MCF 10A (cell line): ENCODE results near the gene APRT. TPM values are rescaled to one million over a fixed set of nuclear protein-coding genes. Genes with fewer than 3 reads are reported as not detected.

Experiments used
- BruUV-seq: library from RNA; stranded (reverse); fragments of 400-500 nt; replicated peaks from 2 replicates; lab custom pipeline; 2021; lab: Mats Ljungman, UMichigan
- CTCF ChIA-PET: fragments of 300-600 bp; sonication (Branson Sonifier 250); formaldehyde crosslinking; extraction: SDS; loops from one replicate; lab custom pipeline; 2021; ENCODE audit warnings: antibody characterized with exemption, inconsistent platforms; lab: Yijun Ruan, JAX
- POLR2A ChIA-PET: fragments of 300-600, 350-650 bp; sonication (Branson Sonifier 250); formaldehyde crosslinking; extraction: SDS; loops from one replicate; lab custom pipeline; 2020; ENCODE audit warnings: antibody characterized with exemption, inconsistent platforms; lab: Yijun Ruan, JAX
- DNase-seq: peaks from one replicate; pipeline ENCODE4 v3.0.0-alpha.2; 2018; ENCODE audit not compliant: unreplicated experiment
- H3K27ac Mint-ChIP-seq: one replicate; pipeline ENCODE4 v1.8.0; 2022; ENCODE audit warnings: mild to moderate bottlenecking, low read depth, mixed read lengths; ENCODE audit not compliant: unreplicated experiment
- H3K27me3 Mint-ChIP-seq: one replicate; pipeline ENCODE4 v1.8.0; 2022; ENCODE audit warnings: mixed read lengths; ENCODE audit not compliant: insufficient read depth, unreplicated experiment
- H3K36me3 Mint-ChIP-seq: one replicate; pipeline ENCODE4 v1.8.0; 2022; ENCODE audit warnings: mild to moderate bottlenecking, moderate library complexity, mixed read lengths; ENCODE audit not compliant: insufficient read depth, unreplicated experiment
- H3K4me1 Mint-ChIP-seq: one replicate; pipeline ENCODE4 v1.8.0; 2022; ENCODE audit warnings: mixed read lengths; ENCODE audit not compliant: insufficient read depth, unreplicated experiment
- H3K4me3 Mint-ChIP-seq: one replicate; pipeline ENCODE4 v1.8.0; 2022; ENCODE audit warnings: mild to moderate bottlenecking, moderate library complexity, mixed read lengths; ENCODE audit not compliant: unreplicated experiment
- H3K9me3 Mint-ChIP-seq: one replicate; pipeline ENCODE4 v1.8.0; 2022; ENCODE audit warnings: mixed read lengths; ENCODE audit not compliant: unreplicated experiment
- intact Hi-C: fragments of 100-400 bp; cut with micrococcal nuclease; formaldehyde crosslinking; loops from 2 replicates; pipeline ENCODE4 v1.14.1; 2022
- total RNA-seq: library from RNA; stranded (reverse); gene quantifications from 2 replicates; pipeline ENCODE4 v1.2.3, GENCODE V29; 2022
- TF ChIP-seq, protein P1 (sequence below): fragments of 200-600 bp; IDR thresholded peaks from one replicate; pipeline ENCODE4 v1.8.0; 2022; ENCODE audit warnings: antibody characterized with exemption, mild to moderate bottlenecking; ENCODE audit not compliant: unreplicated experiment

The APRT gene
- total RNA-seq, 1 experiment from 2014 or later: 248 TPM

DNA sequence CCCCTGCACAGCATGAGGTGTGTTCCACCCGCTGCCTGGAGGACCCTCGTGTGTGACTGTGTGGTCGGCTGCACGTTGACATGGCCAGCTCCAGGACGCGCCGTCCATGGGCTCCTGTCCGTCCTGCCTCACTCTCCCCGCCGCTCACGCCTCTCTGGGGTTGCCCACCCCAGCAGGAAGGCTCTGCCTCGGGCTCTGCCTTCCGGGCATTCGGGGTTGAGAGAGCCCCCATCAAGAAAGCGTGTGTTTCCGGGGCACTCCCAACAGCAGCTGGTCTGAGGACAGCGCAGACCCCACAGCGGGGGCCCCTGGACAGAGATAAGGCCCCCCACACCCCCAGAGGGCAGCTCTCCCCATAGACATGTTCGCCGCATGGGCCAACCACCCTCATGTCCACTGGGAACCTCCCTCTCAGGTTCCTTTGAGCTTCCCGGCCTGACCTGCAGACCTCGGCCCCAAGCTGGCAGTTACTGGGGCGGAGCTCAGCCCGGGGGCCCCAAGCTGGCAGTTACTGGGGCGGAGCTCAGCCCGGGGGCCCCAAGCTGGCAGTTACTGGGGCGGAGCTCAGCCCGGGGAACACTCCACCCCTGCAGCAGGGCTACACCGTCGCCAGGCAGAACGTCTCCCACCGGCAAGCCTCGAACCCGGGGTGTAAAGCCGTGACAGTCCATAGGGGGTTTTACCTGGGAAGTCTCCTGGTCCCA is 18.3 kb downstream of the APRT start:
- H3K27ac Mint-ChIP-seq: no peak overlapping the region
- DNase-seq: no peak
- ChIA-PET POLR2A (interaction anchor here (0.8 to 2.7 kb wide), 4 partner anchors 9 to 329 kb away, joined by 3 to 11 read pairs (median 4); partner anchors contain the start of gene PIEZO1), CTCF (interaction anchor here (0.5 to 1.4 kb wide), 4 partner anchors 31 to 160 kb away, joined by 3 to 5 read pairs (median 4); no protein-coding TSS in a partner anchor)
- no peaks in the 10 kb centered on the region for H3K27me3 Mint-ChIP-seq
- TF ChIP-seq, protein P1, sequence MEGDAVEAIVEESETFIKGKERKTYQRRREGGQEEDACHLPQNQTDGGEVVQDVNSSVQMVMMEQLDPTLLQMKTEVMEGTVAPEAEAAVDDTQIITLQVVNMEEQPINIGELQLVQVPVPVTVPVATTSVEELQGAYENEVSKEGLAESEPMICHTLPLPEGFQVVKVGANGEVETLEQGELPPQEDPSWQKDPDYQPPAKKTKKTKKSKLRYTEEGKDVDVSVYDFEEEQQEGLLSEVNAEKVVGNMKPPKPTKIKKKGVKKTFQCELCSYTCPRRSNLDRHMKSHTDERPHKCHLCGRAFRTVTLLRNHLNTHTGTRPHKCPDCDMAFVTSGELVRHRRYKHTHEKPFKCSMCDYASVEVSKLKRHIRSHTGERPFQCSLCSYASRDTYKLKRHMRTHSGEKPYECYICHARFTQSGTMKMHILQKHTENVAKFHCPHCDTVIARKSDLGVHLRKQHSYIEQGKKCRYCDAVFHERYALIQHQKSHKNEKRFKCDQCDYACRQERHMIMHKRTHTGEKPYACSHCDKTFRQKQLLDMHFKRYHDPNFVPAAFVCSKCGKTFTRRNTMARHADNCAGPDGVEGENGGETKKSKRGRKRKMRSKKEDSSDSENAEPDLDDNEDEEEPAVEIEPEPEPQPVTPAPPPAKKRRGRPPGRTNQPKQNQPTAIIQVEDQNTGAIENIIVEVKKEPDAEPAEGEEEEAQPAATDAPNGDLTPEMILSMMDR: no peak
- intact Hi-C loops: no loop called here
- H3K36me3 Mint-ChIP-seq: no peaks in the 10 kb centered on the region
- BruUV-seq: no TSS peak
- H3K4me3 Mint-ChIP-seq: no peak overlapping the region
- no peaks in the 10 kb centered on the region for H3K9me3 Mint-ChIP-seq
- H3K4me1 Mint-ChIP-seq: no peaks in the 10 kb centered on the region

DNA sequence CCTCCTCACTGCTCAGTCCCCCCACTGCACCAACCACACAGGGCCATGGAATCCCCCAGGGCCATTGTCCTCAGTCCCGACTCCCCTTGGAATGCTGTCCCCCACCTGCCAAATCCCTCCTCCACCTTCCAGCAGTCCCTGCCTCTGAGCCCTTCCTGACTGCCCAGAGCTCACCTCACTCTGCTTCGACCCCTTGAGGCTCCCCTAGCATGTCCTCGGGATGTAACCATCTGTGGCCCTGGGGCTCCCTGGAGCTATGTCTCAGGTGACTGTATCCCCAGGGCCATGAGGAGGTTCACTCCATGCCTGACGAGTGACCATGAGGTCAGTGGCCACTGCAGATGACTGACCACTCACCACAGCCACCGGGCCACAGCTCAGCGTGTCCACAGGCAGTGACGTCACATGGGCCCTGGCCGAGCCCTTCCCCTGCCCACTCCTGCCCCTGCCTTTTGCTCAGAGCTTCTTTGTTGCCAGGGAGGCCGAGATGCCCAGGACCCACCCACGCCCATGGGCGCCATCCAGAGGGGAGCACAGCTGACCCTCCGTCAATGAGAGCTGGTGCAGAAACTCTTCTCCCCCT is 19.0 kb downstream of the APRT start:
- no peak for DNase-seq
- TF ChIP-seq, protein P1: no peak
- POLR2A ChIA-PET: interaction anchor here (0.8 to 2.7 kb wide), 3 partner anchors 8 to 330 kb away, joined by 3 to 11 read pairs (median 3); partner anchors contain the start of gene PIEZO1
- H3K27me3 Mint-ChIP-seq: no peaks in the 10 kb centered on the region
- CTCF ChIA-PET: interaction anchor here (0.5 to 1.4 kb wide), 4 partner anchors 30 to 160 kb away, joined by 3 to 5 read pairs (median 4); no protein-coding TSS in a partner anchor
- H3K9me3 Mint-ChIP-seq: no peaks in the 10 kb centered on the region
- no peaks in the 10 kb centered on the region for H3K36me3 Mint-ChIP-seq
- H3K4me3 Mint-ChIP-seq: no peak overlapping the region
- H3K27ac Mint-ChIP-seq: no peak overlapping the region
- intact Hi-C loops: no loop called here
- H3K4me1 Mint-ChIP-seq: no peaks in the 10 kb centered on the region
- BruUV-seq: no TSS peak

DNA sequence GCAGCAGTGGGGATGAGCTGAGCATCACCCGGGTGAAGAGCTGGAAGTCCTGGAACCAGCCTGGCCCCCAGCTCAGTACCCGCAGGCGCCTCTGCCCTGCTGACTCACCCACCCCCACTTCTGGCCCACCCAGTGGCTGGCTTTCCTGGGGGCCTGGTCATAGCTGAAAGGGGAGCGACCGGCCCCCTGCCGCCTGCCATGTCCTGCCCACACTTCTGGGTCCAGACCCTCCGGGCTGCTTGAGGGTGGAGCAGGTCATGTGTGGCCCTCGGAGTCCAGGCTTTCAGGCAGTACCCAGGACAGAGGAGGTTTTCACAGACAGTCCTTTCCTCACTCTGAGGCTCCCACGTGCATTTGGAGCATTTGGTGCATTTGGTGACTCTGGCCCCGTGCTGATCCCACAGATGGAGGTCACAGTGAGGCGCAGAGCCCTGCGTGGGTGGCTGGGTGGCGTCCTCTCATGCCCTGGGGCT is 19.6 kb downstream of the APRT start:
- TF ChIP-seq, protein P1: no peak
- ChIA-PET POLR2A (interaction anchor here (1.0 kb wide), 1 partner anchor 18 kb away, joined by 3 read pairs; no protein-coding TSS in a partner anchor), CTCF (interaction anchor here (0.7 kb wide), 1 partner anchor 108 kb away, joined by 3 read pairs; no protein-coding TSS in a partner anchor)
- BruUV-seq: no TSS peak
- H3K9me3 Mint-ChIP-seq: no peaks in the 10 kb centered on the region
- intact Hi-C loops: no loop called here
- no peak overlapping the region for H3K27ac Mint-ChIP-seq
- DNase-seq: no peak
- no peaks in the 10 kb centered on the region for H3K27me3 Mint-ChIP-seq
- H3K4me3 Mint-ChIP-seq: no peak overlapping the region
- H3K36me3 Mint-ChIP-seq: no peaks in the 10 kb centered on the region
- H3K4me1 Mint-ChIP-seq: no peaks in the 10 kb centered on the region
